A549 (cell line): Measurements from ENCODE around the gene HMCES. TPM values are rescaled to one million over a fixed set of nuclear protein-coding genes. Genes with fewer than 3 reads are reported as not detected.

Source experiments
- ATAC-seq, 2 experiments: fragments of 200-7000 bp in 1 of 2; fragments of >200 bp in 1 of 2; cut with Nextera tagmentation in 1 of 2; cut with Tn5 transposase in 1 of 2; 3 replicates each; pipeline versions ENCODE4 v1.8.0 to v1.9.1; 2018 to 2020; ENCODE audit warnings: mild to moderate bottlenecking in 1 of 2, moderate library complexity in 1 of 2
- CTCF ChIA-PET: fragments of 300-600 bp; sonication (Branson Sonifier 250); formaldehyde crosslinking; extraction: SDS; loops from one replicate; lab custom pipeline; 2021; ENCODE audit warnings: antibody characterized with exemption, inconsistent platforms; lab: Yijun Ruan, JAX
- POLR2A ChIA-PET: fragments of 350-600 bp; formaldehyde crosslinking; extraction: SDS; loops from one replicate; lab custom pipeline; 2021; ENCODE audit warnings: antibody characterized with exemption, inconsistent platforms; lab: Yijun Ruan, JAX
- DNase-seq, 2 experiments: peaks; one replicate each; pipeline versions ENCODE4 v3.0.0 to v3.0.0-alpha.2; 2011 to 2016; ENCODE audit warnings: low read depth in 1 of 2, low spot score in 1 of 2
- FAIRE-seq: peaks from 2 replicates; lab custom pipeline; 2011; peaks lifted over from hg19 to GRCh38; lab: Jason Lieb, UNC
- H3K27ac ChIP-seq, 2 experiments: fragments of >200 bp; sonication (Bioruptor Twin); formaldehyde crosslinking; 3 replicates each; pipeline ENCODE4 v1.5.1; 2016 to 2017
- H3K4me1 ChIP-seq: fragments of >200 bp; sonication (Bioruptor Twin); formaldehyde crosslinking; 3 replicates; pipeline ENCODE4 v1.6.1; 2016
- H3K4me2 ChIP-seq: fragments of >200 bp; sonication (Bioruptor Twin); formaldehyde crosslinking; 3 replicates; pipeline ENCODE4 v1.6.1; 2016
- H3K4me3 ChIP-seq: fragments of >200 bp; sonication (Bioruptor Twin); formaldehyde crosslinking; 3 replicates; pipeline ENCODE4 v1.5.1; 2016
- H3K9me3 ChIP-seq: fragments of >200 bp; sonication (Bioruptor Twin); formaldehyde crosslinking; 3 replicates; pipeline ENCODE4 v1.6.1; 2016
- CHD2 ChIP-seq: fragments of 150-350 bp; IDR thresholded peaks from 2 replicates; pipeline ENCODE4 v1.6.1; 2014; ENCODE audit warnings: low read length; ENCODE audit not compliant: partially characterized antibody
- EHF ChIP-seq: fragments of 250-450 bp; sonication (Bioruptor Pico); IDR thresholded peaks from 2 replicates; pipeline ENCODE4 v1.5.0; 2020; ENCODE audit warnings: mild to moderate bottlenecking
- FOSL2 ChIP-seq, 2 experiments: fragments of 450-650 bp in 1 of 2; fragments of >200 bp in 1 of 2; sonication (Bioruptor Twin) in 1 of 2; formaldehyde crosslinking; IDR thresholded peaks; 2 replicates each; pipeline versions ENCODE4 v1.5.0 to v1.6.1; 2016 to 2020; ENCODE audit warnings: mild to moderate bottlenecking in 1 of 2, moderate library complexity in 1 of 2
- FOXS1 ChIP-seq: fragments of 250-450 bp; sonication (Bioruptor Pico); IDR thresholded peaks from 2 replicates; pipeline ENCODE4 v1.5.0; 2020; ENCODE audit warnings: mild to moderate bottlenecking, moderate library complexity
- HOXB13 ChIP-seq: fragments of 250-450 bp; sonication (Bioruptor Pico); IDR thresholded peaks from 2 replicates; pipeline ENCODE4 v1.5.0; 2020; ENCODE audit warnings: low read depth, mild to moderate bottlenecking, moderate library complexity
- JUNB ChIP-seq: fragments of >200 bp; sonication (Bioruptor Twin); formaldehyde crosslinking; IDR thresholded peaks from 2 replicates; pipeline ENCODE4 v1.6.1; 2016
- MAX ChIP-seq: IDR thresholded peaks from 2 replicates; pipeline ENCODE4 v1.6.1; 2012
- MYC ChIP-seq: IDR thresholded peaks from 2 replicates; pipeline ENCODE4 v1.6.1; 2012; ENCODE audit warnings: mild to moderate bottlenecking, inconsistent platforms, low read length, improper control_type of control experiment, borderline replicate concordance
- NFE2L2 ChIP-seq: fragments of 150-350 bp; conservative IDR thresholded peaks from 2 replicates; pipeline ENCODE4 v1.6.1; 2014; ENCODE audit warnings: low read length
- NPAS2 ChIP-seq: fragments of 250-450 bp; sonication (Bioruptor Pico); IDR thresholded peaks from 2 replicates; pipeline ENCODE4 v1.8.0; 2022; ENCODE audit warnings: mild to moderate bottlenecking, moderate library complexity, borderline replicate concordance
- NR3C1 ChIP-seq: fragments of >200 bp; sonication (Bioruptor Twin); formaldehyde crosslinking; IDR thresholded peaks from 3 replicates; pipeline ENCODE4 v1.6.1; 2017
- PBX3 ChIP-seq: IDR thresholded peaks from 2 replicates; pipeline ENCODE4 v1.6.1; 2012
- PHF8 ChIP-seq: fragments of 200-600 bp; sonication (generic); IDR thresholded peaks from 2 replicates; pipeline ENCODE4 v1.6.1; 2016; ENCODE audit warnings: low read depth, mild to moderate bottlenecking, antibody characterized with exemption, moderate library complexity, borderline replicate concordance
- RARB ChIP-seq: fragments of 250-450 bp; sonication (Bioruptor Pico); IDR thresholded peaks from 2 replicates; pipeline ENCODE4 v1.8.0; 2021; ENCODE audit warnings: mild to moderate bottlenecking, moderate library complexity
- REST ChIP-seq: fragments of 200-600 bp; sonication (generic); IDR thresholded peaks from 2 replicates; pipeline ENCODE4 v1.6.1; 2016; ENCODE audit warnings: antibody characterized with exemption, mild to moderate bottlenecking, moderate library complexity
- RNF2 ChIP-seq: fragments of 200-600 bp; sonication (generic); IDR thresholded peaks from 2 replicates; pipeline ENCODE4 v1.6.1; 2016; ENCODE audit warnings: low read depth, mild to moderate bottlenecking, antibody characterized with exemption, moderate library complexity, borderline replicate concordance
- SMC3 ChIP-seq: fragments of >200 bp; sonication (Bioruptor Twin); formaldehyde crosslinking; IDR thresholded peaks from 3 replicates; pipeline ENCODE4 v1.6.1; 2018; ENCODE audit warnings: inconsistent platforms
- SREBF2 ChIP-seq: fragments of 450-650 bp; IDR thresholded peaks from 2 replicates; pipeline ENCODE4 v1.6.1; 2014; ENCODE audit warnings: mild to moderate bottlenecking, moderate library complexity
- TP53 ChIP-seq: fragments of 250-450 bp; sonication (Bioruptor Pico); IDR thresholded peaks from 2 replicates; pipeline ENCODE4 v1.5.0; 2021; ENCODE audit warnings: mild to moderate bottlenecking, moderate library complexity
- ZC3H11A ChIP-seq: fragments of 450-650 bp; IDR thresholded peaks from 2 replicates; pipeline ENCODE4 v1.6.1; 2014; ENCODE audit warnings: antibody characterized with exemption, mild to moderate bottlenecking
- ZFP36 ChIP-seq: fragments of 450-650 bp; IDR thresholded peaks from 2 replicates; pipeline ENCODE4 v1.6.1; 2014; ENCODE audit warnings: borderline replicate concordance; ENCODE audit not compliant: partially characterized antibody
- WGBS: methylation state at CpG from one replicate; pipeline ENCODE4 v1.1.6; 2017; ENCODE audit errors: missing lambda C conversion rate; 5-methylcytosine and 5-hydroxymethylcytosine counted together
- polyA plus RNA-seq, 4 experiments: library from polyadenylated mRNA; depleted of rRNA in 3 of 4; stranded (reverse); fragments of >200 nt; fragmentation: RNase III in 1 of 4; extraction: RNeasy Plus Mini Kit Qiagen cat#74134 plus additional on column Dnase treatment in 1 of 4; gene quantifications; 2 replicates in 3 of 4; 3 replicates in 1 of 4; pipeline ENCODE4 v1.2.3, GENCODE V29; 2011 to 2017
- TF ChIP-seq, protein P1 (sequence below): IDR thresholded peaks from 2 replicates; pipeline ENCODE4 v1.6.1; 2012; ENCODE audit warnings: low read depth, borderline replicate concordance
- TF ChIP-seq, protein P2 (sequence below): fragments of >200 bp; sonication (Bioruptor Twin); formaldehyde crosslinking; IDR thresholded peaks from 3 replicates; pipeline ENCODE4 v1.6.1; 2016
- TF ChIP-seq, protein P3 (sequence below): fragments of 450-650 bp; IDR thresholded peaks from 2 replicates; pipeline ENCODE4 v1.6.1; 2014; ENCODE audit warnings: antibody characterized with exemption

Gene HMCES
- polyA plus RNA-seq, 2 of the 4 experiments (the other 2 are of a cell fraction): 35.2 to 39.9 TPM

DNA sequence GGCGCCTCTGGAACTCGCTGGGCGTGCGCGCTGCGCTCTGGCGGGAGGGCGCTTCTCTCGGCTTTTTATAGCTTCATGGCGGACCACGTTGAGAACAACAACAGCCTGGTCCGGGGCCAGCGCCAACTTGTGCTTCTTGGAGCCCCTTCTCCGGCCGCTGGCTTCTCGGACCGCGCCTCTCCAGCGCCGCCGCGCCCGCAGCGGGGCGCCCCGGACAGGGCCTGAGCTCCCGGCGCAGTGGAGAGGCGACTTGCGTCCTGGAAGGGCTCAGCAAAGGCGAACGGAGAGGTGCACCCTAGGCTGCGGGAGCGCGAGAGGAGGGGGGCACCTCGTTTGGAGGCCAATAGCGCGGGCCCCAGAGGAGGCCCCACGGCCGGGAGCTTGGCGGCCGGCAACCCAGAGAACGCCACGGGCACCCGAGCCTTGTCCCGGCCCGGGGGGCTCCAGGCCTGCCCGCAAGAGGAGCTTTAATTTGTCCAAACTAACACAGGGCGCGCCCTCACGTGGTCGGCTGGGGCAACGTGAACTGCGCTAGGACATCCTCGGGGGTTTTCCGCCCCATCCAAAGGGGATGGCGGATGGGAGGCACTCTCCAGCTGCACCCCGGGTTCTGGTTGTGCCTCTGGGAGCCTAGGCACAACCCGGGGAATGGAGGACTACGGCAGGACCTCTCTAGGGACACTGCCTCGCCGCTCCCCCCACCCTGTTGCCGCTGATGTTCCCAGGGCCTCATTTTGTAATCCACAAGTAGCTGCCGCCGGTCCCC, 37.8 kb downstream of the HMCES start (continued):
- TF ChIP-seq, protein P1, sequence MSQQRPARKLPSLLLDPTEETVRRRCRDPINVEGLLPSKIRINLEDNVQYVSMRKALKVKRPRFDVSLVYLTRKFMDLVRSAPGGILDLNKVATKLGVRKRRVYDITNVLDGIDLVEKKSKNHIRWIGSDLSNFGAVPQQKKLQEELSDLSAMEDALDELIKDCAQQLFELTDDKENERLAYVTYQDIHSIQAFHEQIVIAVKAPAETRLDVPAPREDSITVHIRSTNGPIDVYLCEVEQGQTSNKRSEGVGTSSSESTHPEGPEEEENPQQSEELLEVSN: no peak; the same call in 1 of the 2 replicates
- no peak for TF ChIP-seq JUNB
- no peak for TF ChIP-seq FOSL2 (IDR thresholded peaks at IDR 0.05)
- no peak for TF ChIP-seq FOSL2 (CRISPR knock-in tag; IDR thresholded peaks at IDR 0.05)
- no peak for TF ChIP-seq ZFP36
- TF ChIP-seq NFE2L2: no peak
- no peak for TF ChIP-seq EHF (CRISPR knock-in tag)

- ATAC-seq (no peak), FAIRE-seq (no peak), DNase-seq (no peak)
- ChIA-PET CTCF (interaction anchor here (0.9 to 3.2 kb wide), 18 partner anchors 12 to 346 kb away, joined by 3 to 19 read pairs (median 6); partner anchors contain the start of gene HMCES), POLR2A (interaction anchor here (0.8 to 2.2 kb wide), 8 partner anchors 38 to 513 kb away, joined by 3 to 8 read pairs (median 4); partner anchors contain the start of genes CNBP, COPG1, HMCES and IFT122)
- 90% methylated on average over 5 of the region's 15 CpGs for WGBS
- Histone ChIP-seq H3K4me1 (peaks cover 15% of the 10 kb centered on the region), H3K9me3 (no peaks in the 10 kb centered on the region), H3K4me2 (peak overlapping the region; percentile 99), H3K4me3 (peak overlapping the region; percentile 97), H3K27ac (peak overlapping the region; percentile 93 to 99)
- no peak for TF ChIP-seq PBX3
- TF ChIP-seq ZC3H11A: no peak
- TF ChIP-seq CHD2: no peak
- TF ChIP-seq, protein P2, sequence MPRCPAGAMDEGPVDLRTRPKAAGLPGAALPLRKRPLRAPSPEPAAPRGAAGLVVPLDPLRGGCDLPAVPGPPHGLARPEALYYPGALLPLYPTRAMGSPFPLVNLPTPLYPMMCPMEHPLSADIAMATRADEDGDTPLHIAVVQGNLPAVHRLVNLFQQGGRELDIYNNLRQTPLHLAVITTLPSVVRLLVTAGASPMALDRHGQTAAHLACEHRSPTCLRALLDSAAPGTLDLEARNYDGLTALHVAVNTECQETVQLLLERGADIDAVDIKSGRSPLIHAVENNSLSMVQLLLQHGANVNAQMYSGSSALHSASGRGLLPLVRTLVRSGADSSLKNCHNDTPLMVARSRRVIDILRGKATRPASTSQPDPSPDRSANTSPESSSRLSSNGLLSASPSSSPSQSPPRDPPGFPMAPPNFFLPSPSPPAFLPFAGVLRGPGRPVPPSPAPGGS: no peak
- no peak for TF ChIP-seq MAX
- TF ChIP-seq NPAS2 (CRISPR knock-in tag): no peak
- TF ChIP-seq, protein P3, sequence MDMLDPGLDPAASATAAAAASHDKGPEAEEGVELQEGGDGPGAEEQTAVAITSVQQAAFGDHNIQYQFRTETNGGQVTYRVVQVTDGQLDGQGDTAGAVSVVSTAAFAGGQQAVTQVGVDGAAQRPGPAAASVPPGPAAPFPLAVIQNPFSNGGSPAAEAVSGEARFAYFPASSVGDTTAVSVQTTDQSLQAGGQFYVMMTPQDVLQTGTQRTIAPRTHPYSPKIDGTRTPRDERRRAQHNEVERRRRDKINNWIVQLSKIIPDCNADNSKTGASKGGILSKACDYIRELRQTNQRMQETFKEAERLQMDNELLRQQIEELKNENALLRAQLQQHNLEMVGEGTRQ: no peak
- no peak for TF ChIP-seq SMC3
- no peak for TF ChIP-seq REST
- TF ChIP-seq JUNB: no peak
- no peak for TF ChIP-seq MYC
- TF ChIP-seq RARB (CRISPR knock-in tag): no peak
- TF ChIP-seq RNF2: no peak
- TF ChIP-seq TP53: no peak
- no peak for TF ChIP-seq NR3C1
- no peak for TF ChIP-seq SREBF2
- no peak for TF ChIP-seq PHF8
- TF ChIP-seq FOXS1: no peak
- TF ChIP-seq HOXB13 (CRISPR knock-in tag): no peak
Measured at GRCh38 chr3:129317014-129317771, 38.5 kb downstream of the HMCES start.
